Activated CD4-positive, alpha-beta memory T cell treated with anti-CD3 and anti-CD28 coated beads, Interleukin-2, amount 10 ng/mL, durations not matched to agents 7 days and 5 days (primary cell): Measurements from ENCODE around the gene CDH23. TPM values are rescaled to one million over a fixed set of nuclear protein-coding genes. Genes with fewer than 3 reads are reported as not detected.

Experiments used
- CTCF ChIA-PET: fragments of 350-600 bp; sonication (Branson Sonifier 250); formaldehyde crosslinking; loops from one replicate; lab custom pipeline; 2021; ENCODE audit warnings: antibody characterized with exemption, inconsistent platforms; lab: Charles Lee
- POLR2A ChIA-PET: fragments of 350-600 bp; sonication (Branson Sonifier 250); formaldehyde crosslinking; loops from one replicate; lab custom pipeline; 2021; ENCODE audit warnings: antibody characterized with exemption; lab: Charles Lee
- DNase-seq: peaks from one replicate; pipeline ENCODE4 v3.0.0-alpha.2; 2020
- H3K27ac Mint-ChIP-seq: one replicate; pipeline ENCODE4 v1.8.0; 2021; ENCODE audit warnings: mild to moderate bottlenecking, mixed read lengths
- H3K27me3 Mint-ChIP-seq: one replicate; pipeline ENCODE4 v1.8.0; 2021; ENCODE audit warnings: mixed read lengths
- H3K36me3 Mint-ChIP-seq: one replicate; pipeline ENCODE4 v1.8.0; 2021; ENCODE audit warnings: low read depth, mixed read lengths
- H3K4me1 Mint-ChIP-seq: one replicate; pipeline ENCODE4 v1.8.0; 2021; ENCODE audit warnings: mixed read lengths
- H3K4me3 Mint-ChIP-seq: one replicate; pipeline ENCODE4 v1.8.0; 2021; ENCODE audit warnings: mild to moderate bottlenecking, mixed read lengths
- H3K9me3 Mint-ChIP-seq: one replicate; pipeline ENCODE4 v1.8.0; 2021; ENCODE audit warnings: mixed read lengths
- total RNA-seq, 2 experiments: library from RNA; stranded (reverse); gene quantifications; one replicate each; pipeline ENCODE4 v1.2.3, GENCODE V29; 2021

Gene CDH23
- total RNA-seq, 2 experiments from 2014 or later: 1.3 TPM

GRCh38 chr10:71741029-71741428, 344.3 kb downstream of the CDH23 start:
- H3K4me1 Mint-ChIP-seq: peaks cover 90% of the 10 kb centered on the region
- no peaks in the 10 kb centered on the region for H3K27me3 Mint-ChIP-seq
- no peaks in the 10 kb centered on the region for H3K9me3 Mint-ChIP-seq
- H3K4me3 Mint-ChIP-seq: no peak overlapping the region
- H3K36me3 Mint-ChIP-seq: peaks cover 2% of the 10 kb centered on the region
- DNase-seq: no peak
- ChIA-PET CTCF (interaction anchor here (0.6 to 4.5 kb wide), 6 partner anchors 9 to 43 kb away, joined by 3 to 28 read pairs (median 4); no protein-coding TSS in a partner anchor), POLR2A (interaction anchor here (1.2 to 15.4 kb wide), 5 partner anchors 10 to 33 kb away, joined by 3 to 310 read pairs (median 28); partner anchors contain the start of gene VSIR)
- H3K27ac Mint-ChIP-seq: peak overlapping the region; percentile 55

GRCh38 chr10:71741671-71742070, 345.0 kb downstream of the CDH23 start:
- H3K27me3 Mint-ChIP-seq: no peaks in the 10 kb centered on the region
- H3K27ac Mint-ChIP-seq: peak overlapping the region; percentile 78
- ChIA-PET POLR2A (interaction anchor here (1.1 to 15.4 kb wide), 7 partner anchors 10 to 32 kb away, joined by 3 to 310 read pairs (median 9); partner anchors contain the start of gene VSIR), CTCF (interaction anchor here (1.8 to 4.5 kb wide), 6 partner anchors 9 to 44 kb away, joined by 5 to 28 read pairs (median 13); partner anchors contain the start of gene VSIR)
- H3K9me3 Mint-ChIP-seq: no peaks in the 10 kb centered on the region
- no peak for DNase-seq
- no peak overlapping the region for H3K4me3 Mint-ChIP-seq
- H3K4me1 Mint-ChIP-seq: peaks cover 90% of the 10 kb centered on the region
- H3K36me3 Mint-ChIP-seq: peaks cover 2% of the 10 kb centered on the region

DNA sequence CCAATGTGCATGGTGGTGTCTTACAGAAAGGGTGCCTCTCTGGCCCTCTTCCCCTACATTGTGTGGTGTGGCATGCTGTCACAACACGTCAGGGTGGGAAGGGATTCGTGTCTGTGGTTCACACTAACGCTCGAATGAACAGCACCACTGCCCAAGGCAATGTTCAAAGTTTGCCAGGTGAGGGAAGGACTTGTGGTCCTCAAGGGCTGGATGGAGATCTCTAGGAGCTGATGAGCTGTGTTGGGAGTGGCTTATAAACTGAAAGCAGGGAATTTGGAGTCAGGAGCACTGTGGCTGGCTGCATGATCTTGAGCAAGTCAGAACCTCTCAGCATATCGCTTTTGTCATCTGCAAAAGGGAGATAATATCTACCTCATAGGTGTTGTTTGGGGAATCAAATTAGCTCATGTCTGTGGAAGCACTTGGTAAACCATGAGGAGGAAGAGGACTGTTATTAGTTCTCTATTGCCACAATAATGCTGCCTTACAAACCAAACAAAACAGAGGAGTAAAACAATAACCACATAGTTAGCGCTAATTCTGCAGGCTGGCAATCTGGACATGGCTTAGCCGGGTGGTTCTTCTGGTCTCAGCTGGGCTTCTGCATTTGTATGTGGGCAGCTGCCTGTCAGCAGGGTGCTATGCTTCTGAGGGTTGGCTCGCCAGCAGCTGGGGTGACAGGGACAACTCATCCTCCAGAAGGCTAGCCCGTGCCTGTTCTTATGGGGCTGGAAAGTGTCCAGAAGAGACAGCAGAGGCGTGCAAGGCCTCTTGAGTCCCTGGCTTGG, 345.8 kb downstream of the CDH23 start:
- POLR2A ChIA-PET: interaction anchor here (1.0 to 15.4 kb wide), 9 partner anchors 10 to 43 kb away, joined by 3 to 310 read pairs (median 5); partner anchors contain the start of gene VSIR
- DNase-seq: no peak
- peaks cover 5% of the 10 kb centered on the region for H3K36me3 Mint-ChIP-seq
- CTCF ChIA-PET: interaction anchor here (0.9 to 4.5 kb wide), 7 partner anchors 10 to 154 kb away, joined by 3 to 28 read pairs (median 6); partner anchors contain the start of gene VSIR
- H3K27me3 Mint-ChIP-seq: no peaks in the 10 kb centered on the region
- no peaks in the 10 kb centered on the region for H3K9me3 Mint-ChIP-seq
- H3K4me1 Mint-ChIP-seq: peaks cover 91% of the 10 kb centered on the region
- peak overlapping the region; percentile 43 for H3K4me3 Mint-ChIP-seq
- H3K27ac Mint-ChIP-seq: peak overlapping the region; percentile 78

DNA sequence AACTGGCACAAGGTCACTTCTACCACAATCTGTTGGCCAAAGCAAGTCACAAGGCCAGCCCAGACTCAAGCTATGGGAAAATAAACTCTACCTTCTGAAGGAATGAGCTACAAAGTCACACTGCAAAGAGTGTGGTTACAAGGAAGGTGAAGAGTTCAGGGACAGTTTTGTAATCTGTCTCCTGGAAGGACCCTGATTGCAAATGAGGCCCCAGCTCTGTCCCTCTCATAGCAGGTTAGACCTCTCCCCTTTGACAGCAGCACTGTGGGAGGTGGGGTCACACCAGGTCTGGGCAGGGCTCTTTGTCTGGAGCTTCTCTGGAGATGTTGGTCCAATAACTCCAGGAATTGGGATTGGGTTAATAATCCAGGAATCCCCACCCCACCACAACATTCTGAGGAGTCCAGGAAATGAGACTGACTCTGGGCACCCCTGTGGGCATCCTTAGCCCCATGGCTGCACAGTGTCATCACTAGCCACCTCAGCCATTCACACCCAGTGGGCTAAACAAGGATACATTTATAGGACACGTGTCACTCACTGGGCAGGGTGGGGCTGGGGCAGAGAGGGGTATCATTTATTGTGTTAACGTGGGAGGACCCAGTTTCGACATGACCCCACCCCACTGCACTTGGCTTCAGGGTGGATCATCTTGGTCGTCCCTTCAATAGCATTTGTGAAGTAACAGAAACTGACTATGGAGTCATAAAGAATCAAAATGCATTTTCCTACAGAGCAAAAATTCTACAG, 346.5 kb downstream of the CDH23 start:
- CTCF ChIA-PET: interaction anchor here (0.9 to 4.5 kb wide), 7 partner anchors 10 to 153 kb away, joined by 3 to 28 read pairs (median 6); partner anchors contain the start of gene VSIR
- H3K4me1 Mint-ChIP-seq: peaks cover 91% of the 10 kb centered on the region
- no peaks in the 10 kb centered on the region for H3K27me3 Mint-ChIP-seq
- H3K36me3 Mint-ChIP-seq: peaks cover 9% of the 10 kb centered on the region
- POLR2A ChIA-PET: interaction anchor here (1.0 to 15.4 kb wide), 9 partner anchors 9 to 44 kb away, joined by 3 to 310 read pairs (median 5); partner anchors contain the start of gene VSIR
- no peaks in the 10 kb centered on the region for H3K9me3 Mint-ChIP-seq
- H3K4me3 Mint-ChIP-seq: no peak overlapping the region
- DNase-seq: no peak
- H3K27ac Mint-ChIP-seq: peak overlapping the region; percentile 78

GRCh38 chr10:71743866-71744265, 347.1 kb downstream of the CDH23 start:
- DNase-seq: no peak
- Mint-ChIP-seq H3K4me1 (peaks cover 95% of the 10 kb centered on the region), H3K4me3 (no peak overlapping the region), H3K36me3 (peaks cover 14% of the 10 kb centered on the region), H3K27ac (peak overlapping the region; percentile 78), H3K9me3 (no peaks in the 10 kb centered on the region), H3K27me3 (no peaks in the 10 kb centered on the region)
- POLR2A ChIA-PET: interaction anchor here (1.0 to 15.4 kb wide), 3 partner anchors 11 to 30 kb away, joined by 3 to 310 read pairs (median 31); partner anchors contain the start of gene VSIR
- CTCF ChIA-PET: interaction anchor here (1.1 to 4.5 kb wide), 4 partner anchors 17 to 152 kb away, joined by 3 to 28 read pairs (median 22); partner anchors contain the start of gene VSIR

DNA sequence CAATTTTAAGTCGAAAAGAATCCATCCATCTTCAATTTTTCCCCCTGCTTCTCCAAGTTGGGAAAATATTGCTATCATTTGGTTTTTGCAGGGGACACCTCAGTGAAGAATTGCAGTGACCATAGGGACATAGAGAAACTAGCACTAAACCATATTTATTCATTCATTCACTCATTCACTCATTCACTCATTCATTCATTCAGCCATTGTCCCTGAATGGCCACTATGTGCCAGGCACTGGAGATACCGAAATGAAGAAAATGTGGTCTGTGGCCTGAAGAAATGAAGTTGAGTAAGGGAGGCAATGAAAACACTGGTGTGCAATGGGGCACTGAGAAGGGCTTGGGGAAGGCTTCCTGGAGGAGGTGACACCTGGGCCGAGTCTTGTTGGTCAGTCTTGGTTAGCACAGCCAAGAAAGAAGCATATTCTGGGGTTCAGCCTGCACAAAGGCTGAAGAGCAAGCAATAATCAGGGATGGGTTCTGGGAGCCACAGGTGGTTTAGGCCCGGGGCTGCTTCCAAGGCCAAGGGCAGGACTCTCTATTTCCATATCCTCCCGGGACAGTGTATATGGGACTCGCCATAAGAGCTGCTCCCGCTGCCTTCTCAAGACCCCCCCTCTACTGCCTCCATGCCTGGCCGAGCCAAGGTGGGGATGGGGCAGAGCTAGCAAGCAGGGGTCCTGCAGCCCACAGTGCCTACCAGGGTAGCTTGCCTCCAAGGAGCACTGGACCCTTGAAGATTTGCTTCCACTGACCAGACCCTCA, 348.4 kb downstream of the CDH23 start:
- Mint-ChIP-seq H3K27ac (peak overlapping the region; percentile 42), H3K27me3 (no peaks in the 10 kb centered on the region), H3K4me1 (peaks cover 100% of the 10 kb centered on the region)

DNA sequence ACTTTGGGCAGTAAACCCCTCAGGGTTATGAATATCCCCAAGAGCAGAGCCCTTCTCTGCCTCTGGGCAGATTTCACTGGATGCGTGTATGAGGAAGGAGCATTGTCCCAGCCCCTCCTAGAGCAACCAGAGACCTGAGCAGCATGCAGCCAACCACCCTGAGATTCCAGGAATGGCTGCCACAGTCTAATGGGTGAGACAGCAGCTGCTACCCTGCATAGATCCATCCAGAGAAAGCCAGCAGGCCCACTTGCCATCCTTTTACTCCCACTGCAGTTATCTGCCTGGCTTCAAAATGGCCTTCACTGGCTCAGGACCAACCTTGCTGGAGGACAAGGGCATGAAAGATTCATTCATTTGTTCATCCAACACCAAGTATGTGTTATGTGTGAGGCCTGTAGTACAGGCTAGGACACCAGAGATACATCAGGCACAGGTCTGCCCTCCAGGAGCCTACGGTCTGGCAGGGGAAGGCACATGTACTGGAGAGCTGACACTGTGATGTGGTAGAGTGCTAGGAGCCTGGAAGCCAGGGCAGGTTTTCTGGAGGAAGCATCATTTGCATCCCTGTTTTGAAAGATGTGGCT, 349.0 kb downstream of the CDH23 start:
- CTCF ChIA-PET: interaction anchor here (1.6 to 4.0 kb wide), 2 partner anchors 15 to 19 kb away, joined by 5 to 40 read pairs; no protein-coding TSS in a partner anchor
- H3K4me1 Mint-ChIP-seq: peaks cover 100% of the 10 kb centered on the region
- peaks cover 31% of the 10 kb centered on the region for H3K36me3 Mint-ChIP-seq
- H3K27me3 Mint-ChIP-seq: no peaks in the 10 kb centered on the region
- POLR2A ChIA-PET: interaction anchor here (3.8 to 15.4 kb wide), 5 partner anchors 12 to 47 kb away, joined by 18 to 310 read pairs (median 62); partner anchors contain the start of gene VSIR
- peak overlapping the region; percentile 95 for H3K27ac Mint-ChIP-seq
- H3K9me3 Mint-ChIP-seq: no peaks in the 10 kb centered on the region
- no peak overlapping the region for H3K4me3 Mint-ChIP-seq
- DNase-seq: no peak

More for the DNA sequence above, 348.4 kb downstream of the CDH23 start:
- no peak for DNase-seq
- no peak overlapping the region for H3K4me3 Mint-ChIP-seq
- ChIA-PET CTCF (interaction anchor here (1.6 to 4.0 kb wide), 2 partner anchors 14 to 18 kb away, joined by 5 to 40 read pairs; no protein-coding TSS in a partner anchor), POLR2A (interaction anchor here (4.9 to 15.4 kb wide), 4 partner anchors 13 to 29 kb away, joined by 50 to 310 read pairs (median 64); partner anchors contain the start of gene VSIR)
- H3K9me3 Mint-ChIP-seq: no peaks in the 10 kb centered on the region
- H3K36me3 Mint-ChIP-seq: peaks cover 25% of the 10 kb centered on the region

GRCh38 chr10:71746344-71747037, 349.8 kb downstream of the CDH23 start:
- peak overlapping the region; percentile 95 for H3K27ac Mint-ChIP-seq
- peaks cover 35% of the 10 kb centered on the region for H3K36me3 Mint-ChIP-seq
- POLR2A ChIA-PET: interaction anchor here (1.1 to 15.4 kb wide), 7 partner anchors 11 to 48 kb away, joined by 3 to 310 read pairs (median 50); partner anchors contain the start of gene VSIR
- no peaks in the 10 kb centered on the region for H3K9me3 Mint-ChIP-seq
- CTCF ChIA-PET: interaction anchor here (1.5 to 4.0 kb wide), 4 partner anchors 16 to 38 kb away, joined by 5 to 40 read pairs (median 18); partner anchors contain the start of gene VSIR
- H3K27me3 Mint-ChIP-seq: no peaks in the 10 kb centered on the region
- DNase-seq: no peak
- no peak overlapping the region for H3K4me3 Mint-ChIP-seq
- H3K4me1 Mint-ChIP-seq: peaks cover 97% of the 10 kb centered on the region

- peak overlapping the region; percentile 95 for H3K27ac Mint-ChIP-seq
- H3K4me3 Mint-ChIP-seq: no peak overlapping the region
- H3K9me3 Mint-ChIP-seq: no peaks in the 10 kb centered on the region
- no peak for DNase-seq
- no peaks in the 10 kb centered on the region for H3K27me3 Mint-ChIP-seq
- POLR2A ChIA-PET: interaction anchor here (1.1 to 15.4 kb wide), 7 partner anchors 11 to 49 kb away, joined by 3 to 310 read pairs (median 50); partner anchors contain the start of gene VSIR
- peaks cover 97% of the 10 kb centered on the region for H3K4me1 Mint-ChIP-seq
- peaks cover 41% of the 10 kb centered on the region for H3K36me3 Mint-ChIP-seq
- CTCF ChIA-PET: interaction anchor here (1.5 to 4.0 kb wide), 3 partner anchors 20 to 39 kb away, joined by 6 to 40 read pairs (median 31); partner anchors contain the start of gene VSIR
Observed at GRCh38 chr10:71747039-71747531, 350.4 kb downstream of the CDH23 start.
